Liver (tissue), 3 donors: ENCODE measurements around the gene ZNF484.

ENCODE experiments used
- ATF3 ChIP-seq: IDR thresholded peaks from 2 replicates; pipeline ENCODE4 v1.6.1; 2016; ENCODE audit warnings: antibody characterized with exemption
- CTCF ChIP-seq: fragments of 150-350 bp; IDR thresholded peaks from 2 replicates; pipeline ENCODE4 v1.5.1; 2017; ENCODE audit warnings: improper control_type of control experiment, low read depth, low read length; ENCODE audit not compliant: missing input control
- FOXA1 ChIP-seq: IDR thresholded peaks from 2 replicates; pipeline ENCODE4 v1.6.1; 2016; ENCODE audit warnings: antibody characterized with exemption
- GABPA ChIP-seq, 2 donors: IDR thresholded peaks in 1 of 2; conservative IDR thresholded peaks in 1 of 2; 2 replicates each; pipeline ENCODE4 v1.6.1; 2016; ENCODE audit warnings: antibody characterized with exemption in 2 of 2, mild to moderate bottlenecking in 1 of 2, moderate library complexity in 1 of 2
- JUND ChIP-seq, 2 donors: IDR thresholded peaks; 2 replicates each; pipeline ENCODE4 v1.6.1; 2016; ENCODE audit warnings: antibody characterized with exemption in 2 of 2
- REST ChIP-seq: IDR thresholded peaks from 2 replicates; pipeline ENCODE4 v1.6.1; 2016; ENCODE audit warnings: antibody characterized with exemption, mild to moderate bottlenecking
- TAF1 ChIP-seq: conservative IDR thresholded peaks from 2 replicates; pipeline ENCODE4 v1.6.1; 2016; ENCODE audit warnings: antibody characterized with exemption, mild to moderate bottlenecking
- YY1 ChIP-seq: IDR thresholded peaks from 2 replicates; pipeline ENCODE4 v1.6.1; 2016; ENCODE audit warnings: antibody characterized with exemption, mild to moderate bottlenecking
- donor health status: healthy.
- donor health status: healthy.

GRCh38 chr9:92911511-92912475 lies 34.0 kb upstream of the ZNF484 start:
- TF ChIP-seq CTCF (no peak), REST (no peak), FOXA1 (no peak), TAF1 (no peak), GABPA (IDR thresholded peaks at IDR 0.05 in 1 of 2, conservative IDR thresholded peaks at IDR 0.05 in 1 of 2) (no peak), ATF3 (no peak), YY1 (no peak), JUND (IDR thresholded peaks at IDR 0.05) (no peak)
